GM21786 (cell line): Measurements from ENCODE around the gene PEX5L.
"Not testable (repeated sequence)": the region's sequence is repeated elsewhere in the genome, so short reads cannot be mapped to it uniquely, and the experiment has no call there.

Source experiments
- ATAC-seq: cut with Tn5 transposase; IDR thresholded peaks from one replicate; pipeline ENCODE4 v1.9.1; 2021; ENCODE audit not compliant: unreplicated experiment

Gene PEX5L, protein sequence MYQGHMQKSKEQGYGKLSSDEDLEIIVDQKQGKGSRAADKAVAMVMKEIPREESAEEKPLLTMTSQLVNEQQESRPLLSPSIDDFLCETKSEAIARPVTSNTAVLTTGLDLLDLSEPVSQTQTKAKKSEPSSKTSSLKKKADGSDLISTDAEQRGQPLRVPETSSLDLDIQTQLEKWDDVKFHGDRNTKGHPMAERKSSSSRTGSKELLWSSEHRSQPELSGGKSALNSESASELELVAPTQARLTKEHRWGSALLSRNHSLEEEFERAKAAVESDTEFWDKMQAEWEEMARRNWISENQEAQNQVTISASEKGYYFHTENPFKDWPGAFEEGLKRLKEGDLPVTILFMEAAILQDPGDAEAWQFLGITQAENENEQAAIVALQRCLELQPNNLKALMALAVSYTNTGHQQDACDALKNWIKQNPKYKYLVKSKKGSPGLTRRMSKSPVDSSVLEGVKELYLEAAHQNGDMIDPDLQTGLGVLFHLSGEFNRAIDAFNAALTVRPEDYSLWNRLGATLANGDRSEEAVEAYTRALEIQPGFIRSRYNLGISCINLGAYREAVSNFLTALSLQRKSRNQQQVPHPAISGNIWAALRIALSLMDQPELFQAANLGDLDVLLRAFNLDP

DNA sequence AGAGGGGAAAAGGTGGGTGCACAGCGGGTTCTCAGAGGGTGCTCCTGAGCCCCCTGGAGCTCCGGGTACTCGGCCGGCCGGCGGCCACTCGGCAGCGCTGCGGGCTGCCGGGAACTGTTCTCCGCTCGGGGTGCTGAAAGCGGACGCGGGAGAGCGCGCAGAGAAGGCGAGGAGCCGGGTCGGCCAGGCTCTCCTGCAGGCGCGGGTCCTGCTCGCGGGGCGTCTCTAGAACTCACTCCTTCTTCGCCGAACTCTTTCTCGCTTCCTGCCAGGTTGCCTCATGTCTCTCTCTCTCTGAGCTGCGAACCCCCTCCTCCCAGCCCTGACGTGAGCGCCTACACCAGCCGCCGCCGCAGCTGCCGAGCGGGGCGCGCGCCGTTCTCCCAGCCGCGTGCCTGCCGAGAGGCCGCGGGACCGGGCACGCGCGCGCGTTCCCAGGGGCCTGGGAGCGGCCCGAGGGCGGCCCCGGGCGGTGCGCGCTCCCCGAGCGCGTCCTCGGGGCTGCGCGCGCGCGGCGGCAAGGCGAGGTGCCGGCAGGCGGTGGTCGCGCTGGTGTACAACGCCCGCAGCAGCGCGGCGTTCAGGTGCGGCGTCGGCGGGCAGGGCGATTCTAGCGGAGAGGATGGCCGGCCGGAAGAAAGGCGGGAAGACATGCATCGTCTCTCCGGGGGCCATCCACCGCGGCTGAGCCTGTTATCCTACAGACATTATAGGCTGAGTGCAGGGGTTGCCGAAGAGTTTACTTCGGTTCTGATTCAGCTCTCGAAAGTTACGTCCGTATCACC lies at the start of gene PEX5L:
Gene PEX5L, minus strand, starts transcription at position 267 of the 785 bp plus-strand sequence. CDS start 338 bp downstream, outside the sequence.
- peak; percentile 91 for ATAC-seq

DNA sequence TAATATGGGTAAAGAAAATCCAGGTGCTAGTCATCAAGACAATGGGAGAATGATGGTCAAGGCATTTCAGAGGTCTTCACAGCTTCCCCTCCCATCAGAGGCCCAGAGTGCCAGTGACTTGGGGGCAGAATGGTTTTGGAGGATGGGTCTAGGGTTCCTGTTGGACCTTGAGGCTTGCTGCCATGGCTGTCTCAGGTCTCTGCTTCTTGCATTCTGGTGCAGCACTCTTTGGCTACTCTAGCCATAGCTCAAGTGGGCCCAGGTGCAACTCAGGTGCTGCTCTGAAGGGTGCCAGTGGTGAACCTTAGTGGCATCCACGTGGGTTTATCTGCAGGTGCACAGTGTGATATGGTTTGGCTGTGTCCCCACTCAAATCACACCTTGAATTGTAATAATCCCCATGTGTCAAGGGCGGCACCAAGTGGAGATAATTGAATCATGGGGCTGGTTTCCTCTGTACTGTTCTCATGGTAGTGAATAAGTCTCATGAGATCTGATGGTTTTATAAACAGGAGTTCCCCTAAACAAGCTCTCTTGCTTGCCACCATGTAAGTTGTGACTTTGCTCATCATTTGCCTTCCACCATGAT lies 48.5 kb upstream of the PEX5L start:
- no peak for ATAC-seq

DNA sequence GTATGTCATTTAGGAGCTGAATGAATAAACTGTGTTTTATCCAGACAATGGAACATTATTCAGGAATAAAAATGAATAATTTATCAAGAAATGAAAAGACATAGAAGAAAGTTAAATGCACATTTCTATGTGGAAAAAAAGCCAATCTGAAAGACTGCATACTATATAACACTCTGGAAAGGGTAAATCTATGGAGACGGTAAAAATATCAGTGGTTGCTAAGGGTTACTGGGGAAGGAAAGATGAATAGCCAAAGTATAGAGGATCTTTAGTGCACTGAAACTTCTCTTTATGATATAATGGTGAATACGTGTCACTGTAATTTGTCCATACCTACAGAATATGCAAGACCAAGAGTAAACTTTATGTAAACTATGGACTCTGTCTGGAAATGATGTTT lies 46.0 kb upstream of the PEX5L start:
- no peak for ATAC-seq

DNA sequence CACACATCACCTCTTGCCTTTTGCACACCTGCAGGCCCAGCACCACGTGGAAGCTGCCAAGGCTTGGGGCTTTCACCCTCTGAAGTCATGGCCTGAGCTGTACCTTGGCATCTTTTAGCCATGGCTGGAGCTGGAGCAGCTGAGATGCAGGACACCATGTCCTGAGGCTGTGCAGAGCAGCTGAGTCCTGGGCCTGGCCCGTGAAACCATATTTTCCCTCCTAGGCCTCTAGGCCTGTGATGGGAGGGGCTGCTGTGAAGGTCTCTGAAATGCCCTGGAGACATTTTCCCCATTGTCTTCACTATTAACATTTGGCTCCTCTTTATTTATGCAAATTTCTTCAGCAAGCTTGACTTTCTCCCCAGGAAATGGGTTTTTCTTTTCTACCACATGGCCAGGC lies 41.9 kb upstream of the PEX5L start:
- no peak for ATAC-seq

DNA sequence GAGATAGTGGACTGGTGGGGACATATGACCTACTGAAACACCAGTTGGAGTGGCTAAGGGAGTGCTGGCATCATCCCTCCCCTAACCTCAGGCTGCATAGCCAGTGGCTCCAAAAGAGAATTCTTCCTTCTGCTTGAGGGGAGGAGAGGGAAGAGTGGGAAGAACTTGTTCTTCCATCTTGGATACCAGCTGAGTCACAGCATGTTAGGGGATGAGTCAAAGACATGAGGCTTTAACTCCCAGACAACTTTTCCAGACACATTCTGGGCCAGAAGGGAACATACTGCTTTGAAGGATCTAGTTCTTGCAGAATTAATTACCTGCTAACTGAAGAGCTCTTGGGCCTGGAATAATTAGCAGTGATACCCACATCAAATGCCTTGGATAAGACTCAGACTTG lies 36.8 kb upstream of the PEX5L start:
- no peak for ATAC-seq

DNA sequence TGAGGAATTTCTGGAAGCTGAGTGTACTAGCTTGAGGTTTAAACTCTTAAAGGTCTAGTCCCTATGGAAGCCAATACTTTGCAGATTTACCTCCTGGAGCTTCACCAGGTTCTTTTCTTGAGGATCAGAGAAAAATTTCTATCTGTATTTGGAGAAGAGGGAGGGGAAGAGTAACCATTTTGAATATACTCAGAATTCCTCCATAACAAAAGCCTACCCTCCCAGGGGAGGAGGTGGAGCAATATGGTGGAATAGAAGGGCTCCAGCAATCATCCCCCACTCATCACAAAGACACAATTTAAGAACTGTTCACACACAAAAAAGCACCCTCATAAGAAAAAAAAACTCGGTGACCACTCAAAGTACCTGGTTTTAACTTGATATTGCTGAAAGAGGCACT lies 36.0 kb upstream of the PEX5L start:
- no peak for ATAC-seq

DNA sequence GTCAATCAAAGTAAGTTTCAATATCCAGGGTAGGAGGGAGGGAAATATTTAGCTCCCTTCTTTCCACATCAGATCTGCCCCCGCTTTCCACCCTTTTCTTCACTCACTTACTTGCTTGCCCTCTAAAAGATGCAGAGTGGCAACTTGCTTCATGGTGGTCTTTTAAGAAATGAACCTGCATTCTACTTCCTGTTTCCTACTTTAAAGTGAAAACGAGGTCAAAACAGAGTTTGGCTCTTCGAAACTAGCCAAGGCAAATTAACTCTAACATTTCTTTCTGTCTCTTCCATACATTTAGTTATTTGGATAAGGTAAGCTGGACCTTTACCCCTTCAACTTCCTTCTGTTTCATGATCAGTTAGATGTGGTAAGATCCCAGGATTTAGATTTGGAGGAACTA lies 34.2 kb upstream of the PEX5L start:
- no peak for ATAC-seq

DNA sequence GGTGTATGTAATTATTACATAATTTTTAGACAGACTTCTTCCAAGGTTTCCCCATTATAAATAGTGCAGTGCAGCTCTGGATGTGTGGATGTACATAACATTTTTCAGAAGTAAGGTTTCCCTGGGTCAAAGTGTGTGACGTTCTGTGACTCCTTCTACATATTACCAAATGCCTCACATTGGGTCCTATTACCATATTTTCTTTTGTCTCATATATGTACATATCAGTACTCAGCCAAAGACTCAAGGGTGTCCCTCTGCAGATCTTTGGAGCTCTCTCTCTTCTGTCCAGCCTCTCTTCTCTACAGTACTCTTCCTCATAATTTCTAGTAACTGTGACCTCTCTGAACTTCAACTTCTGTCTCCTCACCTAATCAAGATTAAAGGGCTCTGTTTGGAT lies 31.3 kb upstream of the PEX5L start:
- no peak for ATAC-seq

DNA sequence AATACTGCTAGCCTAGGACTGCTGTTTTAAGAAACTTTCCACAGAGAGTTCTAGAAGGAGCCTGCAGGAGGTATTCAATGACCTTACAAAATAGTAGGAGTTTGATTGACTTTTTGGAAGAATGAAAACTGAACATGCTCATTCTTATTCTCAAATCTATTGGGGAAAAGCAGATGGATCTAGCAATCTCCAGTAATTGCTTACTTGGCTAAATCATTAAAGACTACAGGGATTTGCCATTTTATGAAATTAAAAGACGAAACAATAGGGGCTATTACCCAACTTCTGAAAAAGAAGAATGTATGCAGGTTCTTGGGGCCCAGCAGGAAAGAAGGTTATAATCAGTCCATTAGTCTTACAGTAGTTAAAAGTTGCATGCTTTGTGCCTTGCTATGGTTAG lies 29.9 kb upstream of the PEX5L start:
- ATAC-seq = no peak

DNA sequence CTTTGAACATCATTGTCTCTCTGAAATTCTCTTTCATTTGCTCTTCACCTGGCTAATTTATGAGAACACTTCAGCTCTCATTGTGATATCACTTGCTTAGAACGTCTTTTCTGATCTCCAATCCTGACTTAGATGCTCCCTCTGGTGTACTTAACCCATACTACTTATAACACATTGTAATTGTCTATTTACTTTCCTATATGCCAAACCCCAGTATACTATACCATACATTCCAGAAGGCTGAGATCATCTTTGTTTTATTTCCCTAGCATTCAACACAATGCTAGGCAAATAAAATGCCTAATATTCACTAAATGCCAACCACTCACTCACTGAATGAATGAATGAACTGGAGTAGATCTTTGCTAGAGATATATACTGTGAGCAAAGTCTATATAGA lies 27.0 kb upstream of the PEX5L start:
- peak; percentile 58 for ATAC-seq

DNA sequence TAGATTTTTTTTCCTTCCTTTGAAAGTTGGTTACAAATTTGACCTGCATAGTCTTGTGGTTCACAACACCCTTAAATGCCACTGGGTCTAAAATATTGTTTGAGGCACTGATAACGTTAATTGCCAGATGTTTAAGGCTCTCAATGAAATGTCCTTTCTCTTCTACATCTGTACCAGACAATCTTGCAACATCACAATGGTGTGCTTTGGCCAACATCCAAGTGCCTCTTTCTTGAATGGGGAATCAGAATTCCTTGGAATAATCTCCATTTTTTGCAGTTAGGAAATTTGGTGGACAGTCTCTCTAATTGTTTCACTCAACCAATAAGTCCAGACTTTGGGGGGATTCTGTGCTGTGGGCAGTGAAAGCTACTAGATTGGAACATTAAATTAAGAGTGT lies 26.0 kb upstream of the PEX5L start:
- ATAC-seq = no peak

DNA sequence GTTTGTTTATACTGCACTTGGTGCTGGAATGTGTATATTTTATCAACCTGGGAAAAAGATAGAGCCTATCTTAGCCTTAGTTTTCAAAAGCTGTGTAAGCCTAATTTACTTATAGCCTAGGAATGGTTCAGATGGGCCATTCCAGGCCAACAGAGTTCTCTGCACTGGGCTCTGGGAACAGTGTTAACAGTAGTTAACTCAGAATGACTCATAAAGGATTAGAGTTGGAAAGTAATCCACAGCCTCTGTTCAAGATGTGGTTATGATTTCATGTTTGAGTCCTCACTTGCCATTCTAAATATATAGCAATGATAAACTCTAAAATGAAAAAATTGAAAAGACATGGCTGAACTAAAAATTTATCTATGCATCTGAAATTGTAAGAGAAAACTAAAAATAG lies 22.6 kb upstream of the PEX5L start:
- ATAC-seq = no peak

DNA sequence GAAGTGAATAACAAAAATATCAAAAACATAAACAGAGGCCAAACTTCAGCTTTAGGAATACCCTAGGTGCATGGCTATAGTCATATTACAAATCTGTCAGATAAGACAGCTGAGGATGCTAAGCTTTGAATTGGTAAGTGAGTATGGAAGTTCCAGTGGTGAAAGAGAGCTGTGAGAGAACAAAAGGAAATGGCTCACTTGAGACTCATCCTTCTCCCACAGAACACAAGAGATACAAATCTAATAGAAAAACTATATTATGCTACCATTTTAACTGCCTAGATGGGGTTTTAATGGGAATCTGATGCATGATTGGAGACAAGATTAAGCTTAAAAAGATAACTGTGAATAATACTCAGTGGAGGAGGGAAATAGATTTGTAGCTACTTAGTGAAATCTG lies 21.5 kb upstream of the PEX5L start:
- no peak for ATAC-seq

DNA sequence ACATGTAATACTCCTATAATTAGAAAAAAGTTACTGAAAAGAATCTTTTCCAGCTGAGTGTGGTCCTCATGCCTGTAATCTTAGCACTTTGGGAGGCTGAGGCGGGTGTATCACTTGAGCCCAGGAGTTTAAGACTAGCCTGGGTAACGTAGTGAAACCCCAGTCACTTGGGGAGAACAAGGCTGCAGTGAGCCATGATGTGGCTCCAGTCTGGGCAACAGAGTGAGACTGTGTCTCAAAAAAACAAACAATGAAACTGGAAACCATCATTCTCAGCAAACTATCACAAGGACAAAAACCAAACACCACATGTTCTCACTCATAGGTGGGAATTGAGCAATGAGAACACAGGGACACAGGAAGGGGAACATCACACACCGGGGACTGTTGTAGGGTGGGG lies 18.9 kb upstream of the PEX5L start:
- not testable (repeated sequence) for ATAC-seq

DNA sequence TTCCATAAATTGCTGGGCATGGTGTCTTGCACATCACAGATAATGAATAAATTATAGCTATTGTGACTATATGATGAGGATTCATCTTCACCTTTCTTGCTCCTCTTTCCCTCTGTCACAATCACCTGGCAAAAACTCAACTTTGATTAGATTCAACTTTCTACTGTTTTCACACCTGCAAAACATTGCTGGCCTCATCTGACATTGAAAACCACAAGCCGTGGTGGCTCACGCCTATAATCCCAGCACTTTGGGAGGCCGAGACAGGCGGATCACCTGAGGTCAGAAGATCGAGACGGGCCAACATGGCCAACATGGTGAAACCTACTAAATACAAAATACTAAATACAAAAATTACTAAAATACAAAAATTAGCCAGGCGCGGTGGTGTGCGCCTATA lies 12.7 kb upstream of the PEX5L start:
- no peak for ATAC-seq

DNA sequence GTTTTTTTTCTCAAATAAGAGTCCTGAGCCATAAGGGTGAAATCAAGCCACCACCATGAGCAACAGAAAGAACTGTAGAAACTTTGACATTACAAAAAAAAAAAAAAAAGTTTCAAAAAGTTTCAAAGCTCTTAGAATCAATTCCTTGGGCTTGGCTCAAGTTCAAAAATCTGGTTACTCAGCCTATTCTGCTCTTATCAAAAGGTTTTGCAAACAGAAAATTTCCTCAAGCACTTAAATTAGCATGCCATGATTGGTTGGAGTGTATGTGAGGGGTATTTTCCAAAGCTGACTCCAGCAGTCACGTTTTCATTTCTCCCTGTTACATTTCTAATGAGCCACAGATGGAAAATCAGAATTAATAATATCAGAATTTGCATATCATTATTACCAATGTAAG lies 12.1 kb upstream of the PEX5L start:
- no peak for ATAC-seq

DNA sequence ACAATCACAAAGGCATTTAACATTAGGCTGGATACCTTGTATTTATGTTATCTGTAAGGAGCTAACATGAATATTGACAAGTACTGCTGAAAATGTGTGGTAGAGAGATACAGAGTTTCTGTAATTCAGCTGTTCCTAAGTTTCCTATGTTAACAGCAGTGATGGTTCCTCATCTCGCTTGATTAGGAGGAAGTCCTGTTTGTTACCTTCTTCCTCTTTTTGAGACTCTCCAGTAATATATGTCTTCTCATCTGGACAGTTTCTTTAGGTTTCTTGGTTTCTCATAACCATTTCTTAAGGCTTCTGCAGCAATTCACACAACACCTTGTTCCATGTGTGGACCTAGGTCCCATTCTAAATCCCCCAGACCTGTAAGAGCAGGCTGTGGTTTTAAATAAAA lies 11.4 kb upstream of the PEX5L start:
- ATAC-seq = peak; percentile 87

DNA sequence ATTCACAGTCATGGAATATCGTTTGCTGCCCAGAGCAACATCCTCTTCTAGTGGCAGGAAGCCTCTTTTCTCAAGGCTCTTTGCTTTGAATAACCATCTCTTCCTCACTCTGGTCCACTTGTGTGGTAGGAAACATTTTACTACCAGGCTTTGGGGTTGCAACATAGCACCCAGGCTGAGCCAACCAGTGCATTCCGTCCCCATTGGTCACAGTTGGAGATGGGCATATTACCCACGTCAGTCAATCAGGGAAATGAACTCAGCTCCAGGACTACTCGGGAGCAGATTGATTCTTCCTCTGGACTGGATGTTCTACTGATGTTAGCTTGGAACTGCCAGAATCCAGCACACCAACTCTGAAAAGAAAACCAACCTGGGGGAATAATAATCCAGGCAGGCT lies 4.2 kb upstream of the PEX5L start:
- ATAC-seq = no peak

DNA sequence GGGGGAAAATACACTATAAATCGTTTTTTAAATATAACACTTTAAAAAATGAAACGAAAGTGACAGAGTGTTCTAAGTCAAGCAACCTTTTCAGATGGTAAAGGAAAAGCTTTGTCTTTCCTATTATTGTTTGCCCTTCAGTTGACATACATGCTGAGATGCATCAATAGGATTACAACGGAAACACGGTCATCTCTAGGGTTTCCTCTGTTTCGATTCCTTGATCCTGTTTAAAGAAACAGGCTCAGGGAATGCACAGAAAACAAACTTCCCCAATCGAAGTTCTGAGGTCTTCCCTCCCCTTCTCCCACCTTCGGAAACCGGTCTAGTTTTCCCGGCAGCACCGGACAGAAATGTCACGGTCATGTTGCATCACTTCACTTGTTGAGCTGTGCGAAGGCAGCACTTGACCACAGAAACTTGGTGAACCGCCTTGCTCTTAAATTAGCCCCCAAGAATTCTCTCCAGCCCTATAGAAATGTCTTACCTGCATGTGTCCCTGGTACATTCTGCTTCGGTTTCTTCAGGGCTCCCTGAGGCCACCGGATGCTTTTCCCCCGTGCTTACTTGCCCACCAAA lies 556 bp downstream of the PEX5L start:
- peak; percentile 49 for ATAC-seq

DNA sequence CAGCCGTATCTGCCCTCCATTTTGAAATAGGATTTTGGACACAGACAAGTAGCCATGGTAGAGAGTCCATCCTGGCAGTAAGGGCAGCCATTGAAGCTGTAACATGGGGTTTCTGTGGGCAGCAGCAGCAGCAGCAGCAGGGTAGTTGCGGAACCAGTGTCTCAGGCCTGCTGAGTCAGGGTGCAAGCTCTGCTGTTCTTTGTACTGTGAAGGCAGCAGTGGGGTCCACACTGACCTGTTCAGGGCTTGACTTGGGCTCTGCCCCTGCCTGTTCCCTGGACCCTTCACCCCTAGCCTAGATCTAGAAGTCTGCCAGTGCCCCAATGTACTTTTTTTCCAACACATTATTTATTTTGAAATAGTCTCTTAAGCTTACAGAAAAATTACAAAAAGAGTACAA lies 9.7 kb downstream of the PEX5L start:
- no peak for ATAC-seq

DNA sequence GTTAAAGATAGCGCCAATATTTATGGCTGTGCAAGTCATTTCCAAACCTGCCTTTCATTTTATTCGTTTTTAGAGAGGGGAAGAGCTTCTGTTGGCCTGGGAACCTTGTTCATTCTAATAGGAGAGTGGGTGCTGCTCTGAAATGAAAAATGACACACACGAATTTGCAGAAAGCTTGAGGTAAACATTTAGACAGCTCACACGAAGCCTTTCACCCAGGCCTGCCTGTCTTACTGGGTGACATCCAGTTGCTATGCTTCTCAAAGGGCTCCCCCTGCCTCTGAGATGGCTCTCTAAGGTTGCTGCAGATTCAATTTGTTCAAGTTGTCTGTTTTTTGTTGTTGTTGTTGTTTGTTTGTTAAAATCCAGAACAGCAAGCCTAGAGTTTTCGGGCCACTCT lies 18.2 kb downstream of the PEX5L start:
- ATAC-seq = peak; percentile 72
